PFSK-1 (cell line): ENCODE measurements around the gene SCYL2.

Experiments used
- POLR2AphosphoS5 ChIP-seq: IDR thresholded peaks from 2 replicates; pipeline ENCODE4 v1.6.1; 2012; ENCODE audit warnings: low read depth, mild to moderate bottlenecking, control low read depth, low read length, moderate library complexity
- SIN3A ChIP-seq: IDR thresholded peaks from 2 replicates; pipeline ENCODE4 v1.6.1; 2012; ENCODE audit warnings: mild to moderate bottlenecking, low read length, moderate library complexity, borderline replicate concordance; ENCODE audit not compliant: insufficient read depth
- TAF1 ChIP-seq: IDR thresholded peaks from 2 replicates; pipeline ENCODE4 v1.6.1; 2012; ENCODE audit warnings: low read length, control low read depth, borderline replicate concordance; ENCODE audit not compliant: insufficient read depth
- TF ChIP-seq, protein P1 (sequence below), 2 experiments: IDR thresholded peaks; 2 replicates each; pipeline versions ENCODE4 v1.6.1 to v1.8.0; 2011 to 2012; ENCODE audit warnings: low read depth in 2 of 2, low read length in 2 of 2, control low read depth in 1 of 2, inconsistent platforms in 1 of 2, mild to moderate bottlenecking in 1 of 2, moderate library complexity in 1 of 2; ENCODE audit not compliant: insufficient read depth in 1 of 2

DNA sequence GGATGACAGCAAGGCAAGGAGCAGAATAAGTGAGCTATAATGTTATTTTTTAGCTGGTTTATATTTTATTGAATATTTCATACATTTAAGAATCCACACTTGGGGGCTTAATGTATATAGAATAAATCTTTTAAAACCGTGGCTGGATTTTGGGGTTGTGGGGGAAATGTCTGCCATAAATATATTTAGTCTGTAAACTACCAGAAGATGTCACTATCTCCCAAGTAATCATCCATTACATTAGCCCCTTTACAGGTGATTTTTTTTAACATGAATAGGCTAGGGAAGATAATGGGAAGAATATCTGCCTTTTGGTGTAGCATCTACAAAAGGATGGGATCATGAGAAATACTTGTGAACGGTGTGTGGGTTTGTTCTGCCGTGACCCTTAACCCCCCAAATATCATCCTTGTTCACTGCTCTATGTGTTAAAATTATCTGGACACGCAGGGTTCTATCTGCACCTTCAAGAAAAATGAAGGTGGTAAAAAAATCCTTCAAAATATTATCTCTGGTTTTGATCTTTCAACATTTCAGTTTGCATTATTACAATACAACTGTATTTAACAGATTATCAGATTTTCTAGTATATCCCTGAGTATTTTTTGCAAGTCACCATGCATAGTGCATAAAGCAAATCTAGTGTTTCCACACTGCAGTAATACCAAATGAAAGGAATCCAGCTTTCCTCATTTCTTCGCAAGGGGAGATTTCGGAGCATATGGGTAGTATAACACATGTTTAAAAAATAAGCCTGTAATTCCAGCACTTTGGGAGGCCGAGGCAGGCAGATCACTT is 81.9 kb downstream of the SCYL2 start:
- no peak for TF ChIP-seq POLR2AphosphoS5
- TF ChIP-seq, protein P1, sequence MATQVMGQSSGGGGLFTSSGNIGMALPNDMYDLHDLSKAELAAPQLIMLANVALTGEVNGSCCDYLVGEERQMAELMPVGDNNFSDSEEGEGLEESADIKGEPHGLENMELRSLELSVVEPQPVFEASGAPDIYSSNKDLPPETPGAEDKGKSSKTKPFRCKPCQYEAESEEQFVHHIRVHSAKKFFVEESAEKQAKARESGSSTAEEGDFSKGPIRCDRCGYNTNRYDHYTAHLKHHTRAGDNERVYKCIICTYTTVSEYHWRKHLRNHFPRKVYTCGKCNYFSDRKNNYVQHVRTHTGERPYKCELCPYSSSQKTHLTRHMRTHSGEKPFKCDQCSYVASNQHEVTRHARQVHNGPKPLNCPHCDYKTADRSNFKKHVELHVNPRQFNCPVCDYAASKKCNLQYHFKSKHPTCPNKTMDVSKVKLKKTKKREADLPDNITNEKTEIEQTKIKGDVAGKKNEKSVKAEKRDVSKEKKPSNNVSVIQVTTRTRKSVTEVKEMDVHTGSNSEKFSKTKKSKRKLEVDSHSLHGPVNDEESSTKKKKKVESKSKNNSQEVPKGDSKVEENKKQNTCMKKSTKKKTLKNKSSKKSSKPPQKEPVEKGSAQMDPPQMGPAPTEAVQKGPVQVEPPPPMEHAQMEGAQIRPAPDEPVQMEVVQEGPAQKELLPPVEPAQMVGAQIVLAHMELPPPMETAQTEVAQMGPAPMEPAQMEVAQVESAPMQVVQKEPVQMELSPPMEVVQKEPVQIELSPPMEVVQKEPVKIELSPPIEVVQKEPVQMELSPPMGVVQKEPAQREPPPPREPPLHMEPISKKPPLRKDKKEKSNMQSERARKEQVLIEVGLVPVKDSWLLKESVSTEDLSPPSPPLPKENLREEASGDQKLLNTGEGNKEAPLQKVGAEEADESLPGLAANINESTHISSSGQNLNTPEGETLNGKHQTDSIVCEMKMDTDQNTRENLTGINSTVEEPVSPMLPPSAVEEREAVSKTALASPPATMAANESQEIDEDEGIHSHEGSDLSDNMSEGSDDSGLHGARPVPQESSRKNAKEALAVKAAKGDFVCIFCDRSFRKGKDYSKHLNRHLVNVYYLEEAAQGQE (IDR thresholded peaks at IDR 0.05; ENCODE audit: insufficient read depth in 1 of 2, low read depth in 2 of 2, low read length in 2 of 2): no peak
- no peak for TF ChIP-seq SIN3A
- no peak for TF ChIP-seq TAF1
